ENCODE measurements around the gene SLC47A2. TPM values are rescaled to one million over a fixed set of nuclear protein-coding genes. Genes with fewer than 3 reads are reported as not detected.

SLC47A2 gene
- total RNA-seq, 2 donors from 2014 or later = 0.16 to 0.25 TPM

DNA sequence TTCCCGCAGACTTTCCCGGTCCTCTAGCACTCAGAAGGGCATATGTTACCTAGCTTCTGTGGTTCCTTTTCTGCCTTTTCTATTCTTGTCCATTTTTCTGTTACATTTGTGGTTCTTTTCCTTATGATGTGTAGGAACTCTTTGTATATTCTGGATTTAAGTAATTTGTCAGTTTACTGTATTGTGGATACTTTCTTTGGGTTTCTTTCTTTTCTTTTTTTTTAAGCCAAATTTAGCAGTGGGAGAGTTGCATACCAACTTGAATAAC lies 67.2 kb downstream of the SLC47A2 start:
- intact Hi-C loops (cut with DNase I) = loop anchor here (5.0 kb wide), 1 partner anchor 137 kb away; no protein-coding TSS in a partner anchor
- H3K4me3 ChIP-seq = peak overlapping the region; percentile 72
- no peak for DNase-seq
- no peaks in the 10 kb centered on the region for H3K9me3 ChIP-seq
- TF ChIP-seq, protein P1, sequence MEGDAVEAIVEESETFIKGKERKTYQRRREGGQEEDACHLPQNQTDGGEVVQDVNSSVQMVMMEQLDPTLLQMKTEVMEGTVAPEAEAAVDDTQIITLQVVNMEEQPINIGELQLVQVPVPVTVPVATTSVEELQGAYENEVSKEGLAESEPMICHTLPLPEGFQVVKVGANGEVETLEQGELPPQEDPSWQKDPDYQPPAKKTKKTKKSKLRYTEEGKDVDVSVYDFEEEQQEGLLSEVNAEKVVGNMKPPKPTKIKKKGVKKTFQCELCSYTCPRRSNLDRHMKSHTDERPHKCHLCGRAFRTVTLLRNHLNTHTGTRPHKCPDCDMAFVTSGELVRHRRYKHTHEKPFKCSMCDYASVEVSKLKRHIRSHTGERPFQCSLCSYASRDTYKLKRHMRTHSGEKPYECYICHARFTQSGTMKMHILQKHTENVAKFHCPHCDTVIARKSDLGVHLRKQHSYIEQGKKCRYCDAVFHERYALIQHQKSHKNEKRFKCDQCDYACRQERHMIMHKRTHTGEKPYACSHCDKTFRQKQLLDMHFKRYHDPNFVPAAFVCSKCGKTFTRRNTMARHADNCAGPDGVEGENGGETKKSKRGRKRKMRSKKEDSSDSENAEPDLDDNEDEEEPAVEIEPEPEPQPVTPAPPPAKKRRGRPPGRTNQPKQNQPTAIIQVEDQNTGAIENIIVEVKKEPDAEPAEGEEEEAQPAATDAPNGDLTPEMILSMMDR (IDR thresholded peaks at IDR 0.05) = no peak
- H3K9ac ChIP-seq (ENCODE audit: low read depth in 2 of 2, low read length in 2 of 2) = peak overlapping the region; percentile 72 to 90
- H3K27me3 ChIP-seq = no peaks in the 10 kb centered on the region
- H3K36me3 ChIP-seq = no peaks in the 10 kb centered on the region
- peak overlapping the region; percentile 87 for H3K27ac ChIP-seq
- H3K4me1 ChIP-seq = peaks cover 13% of the 10 kb centered on the region

DNA sequence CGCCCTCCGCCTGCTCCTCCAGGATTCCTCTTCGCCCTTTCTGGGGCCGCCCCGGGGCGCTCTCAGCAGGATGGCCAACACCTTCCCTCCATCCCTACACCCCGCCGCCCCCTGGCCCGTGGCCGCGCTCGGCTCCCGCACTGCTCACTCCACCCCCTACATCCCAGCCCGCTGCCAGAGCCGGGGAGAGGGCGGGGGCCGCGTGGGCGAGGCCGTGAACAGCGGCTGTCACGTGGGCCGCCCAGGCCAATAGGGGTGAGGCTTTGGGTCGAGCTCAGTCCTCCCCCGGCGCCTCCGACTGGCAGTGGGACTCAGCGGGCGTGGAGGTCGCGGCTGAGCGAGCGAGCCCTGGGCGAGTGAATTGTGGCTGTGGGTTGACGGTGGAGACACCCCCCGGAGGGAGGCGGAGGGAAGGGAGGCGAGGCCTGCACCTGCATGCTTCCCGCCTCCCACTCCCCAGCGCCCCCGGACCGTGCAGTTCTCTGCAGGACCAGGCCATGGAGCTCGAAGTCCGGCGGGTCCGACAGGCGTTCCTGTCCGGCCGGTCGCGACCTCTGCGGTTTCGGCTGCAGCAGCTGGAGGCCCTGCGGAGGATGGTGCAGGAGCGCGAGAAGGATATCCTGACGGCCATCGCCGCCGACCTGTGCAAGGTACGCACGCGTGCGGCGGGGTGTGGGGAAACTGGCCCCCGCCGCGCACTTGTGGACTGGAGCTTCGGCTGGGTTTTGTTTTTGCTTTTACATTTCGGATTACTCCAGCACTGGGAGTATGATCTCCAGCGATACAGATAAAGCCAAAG lies 67.7 kb downstream of the SLC47A2 start, which contains the start of gene ALDH3A2:
TSS of gene ALDH3A2 (plus strand) at position 277 of the 799 bp plus-strand sequence. CDS start at position 498, 221 bp downstream.
- peak within 1 kb of the TSS; percentile 72 to 90 for H3K9ac ChIP-seq (ENCODE audit: low read depth in 2 of 2, low read length in 2 of 2)
- intact Hi-C loops (cut with DNase I) = loop anchor here (5.0 kb wide), 1 partner anchor 136 kb away; no protein-coding TSS in a partner anchor
- H3K4me1 ChIP-seq = peaks cover 13% of the 10 kb centered on the region

DNA sequence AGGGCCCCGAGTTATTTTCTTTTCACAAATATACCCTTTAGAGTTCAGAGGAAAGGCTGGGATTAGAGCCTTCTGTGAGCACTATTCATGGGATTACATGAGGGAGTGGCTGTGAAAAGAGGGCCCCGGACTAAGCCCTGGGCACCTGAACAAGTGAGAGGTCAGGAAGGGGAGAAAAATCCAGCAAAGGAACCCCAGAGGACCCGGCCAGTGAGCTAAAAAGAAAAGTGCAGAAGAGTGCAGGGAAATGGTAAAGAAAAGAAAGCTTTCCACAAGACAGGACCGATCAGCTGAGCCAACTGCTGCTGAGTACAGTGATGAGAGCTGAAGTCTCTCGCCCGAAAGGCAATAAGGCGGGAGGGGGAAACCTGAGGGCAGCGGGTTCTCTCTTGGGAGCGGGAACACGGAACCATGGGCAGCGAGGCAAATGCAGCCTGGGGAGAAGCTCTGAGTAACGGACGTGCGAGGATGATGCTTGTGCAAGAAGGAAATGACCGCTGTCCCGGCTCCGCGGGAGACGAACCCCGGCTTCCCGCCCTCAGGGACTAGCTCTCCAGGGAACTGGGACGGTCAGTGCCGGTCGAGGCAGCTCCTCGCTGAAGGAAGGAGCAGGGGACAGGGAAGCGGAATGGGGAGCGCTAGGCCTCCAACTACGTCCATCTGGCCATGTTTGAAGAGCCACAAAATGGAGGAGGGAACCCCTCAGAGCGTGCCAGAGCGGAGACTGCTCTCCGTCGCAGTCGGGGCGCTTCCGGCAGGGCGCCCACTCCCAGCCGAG lies 68.5 kb downstream of the SLC47A2 start:
- intact Hi-C loops (cut with DNase I) = loop anchor here (5.0 kb wide), 1 partner anchor 136 kb away; no protein-coding TSS in a partner anchor
- Histone ChIP-seq H3K27ac (peak overlapping the region; percentile 87), H3K36me3 (no peaks in the 10 kb centered on the region), H3K27me3 (no peaks in the 10 kb centered on the region), H3K9me3 (no peaks in the 10 kb centered on the region), H3K4me1 (peaks cover 13% of the 10 kb centered on the region), H3K9ac (ENCODE audit: low read depth in 2 of 2, low read length in 2 of 2) (peak overlapping the region; percentile 72 to 90), H3K4me3 (peak overlapping the region; percentile 72)
- peak; percentile 65 for DNase-seq
- TF ChIP-seq, protein P1 (IDR thresholded peaks at IDR 0.05) = no peak

More for the DNA sequence above, 67.7 kb downstream of the SLC47A2 start, which contains the start of gene ALDH3A2:
- peak within 1 kb of the TSS; percentile 72 for H3K4me3 ChIP-seq
- no peaks in the 10 kb centered on the region for H3K36me3 ChIP-seq
- H3K27me3 ChIP-seq = no peaks in the 10 kb centered on the region
- TF ChIP-seq, protein P1 (IDR thresholded peaks at IDR 0.05) = no peak
- H3K9me3 ChIP-seq = no peaks in the 10 kb centered on the region
- H3K27ac ChIP-seq = peak within 1 kb of the TSS; percentile 87
- peak; percentile 99 for DNase-seq

DNA sequence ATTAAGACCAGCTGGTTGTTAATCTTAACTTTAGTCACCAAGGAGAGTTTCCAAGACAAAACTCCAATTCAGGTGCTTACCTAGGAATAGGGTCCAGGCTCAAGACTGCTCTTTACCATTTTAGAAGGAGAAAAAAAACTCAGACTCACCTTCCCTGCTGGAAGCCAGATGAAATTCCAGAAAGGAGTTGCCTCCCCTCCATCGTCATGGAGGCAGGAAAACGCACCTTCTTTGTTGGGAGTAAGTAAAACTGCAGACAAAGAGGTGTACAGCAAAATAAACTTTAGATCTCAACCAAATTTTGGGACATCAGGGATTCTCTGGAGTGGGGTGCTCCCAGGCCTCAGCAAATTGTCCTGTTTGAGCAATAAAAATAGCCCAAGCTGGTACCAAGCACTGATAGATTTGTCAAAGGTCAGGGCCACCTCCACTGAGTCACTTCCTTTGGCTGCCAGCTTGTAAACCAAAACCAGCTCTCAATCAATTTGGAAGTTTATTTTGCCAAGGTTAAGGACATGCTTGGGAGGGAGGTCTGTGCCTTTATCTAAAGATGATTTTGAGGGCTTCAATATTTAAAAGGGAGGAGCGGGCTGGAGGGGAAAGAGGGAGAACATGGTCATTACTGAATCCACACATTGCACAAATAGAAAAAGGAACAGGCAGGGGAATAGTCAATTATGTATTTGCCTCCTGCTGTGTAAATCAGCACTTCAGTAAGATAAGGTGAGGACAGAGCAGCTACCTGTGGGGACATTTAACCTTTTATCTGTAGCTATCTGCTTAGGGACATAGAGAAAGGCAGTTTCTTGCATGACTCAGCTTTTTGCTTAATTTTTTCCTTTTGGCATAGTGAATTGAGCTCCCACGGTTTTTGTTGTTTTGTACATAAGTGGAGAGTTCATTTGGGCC lies 69.3 kb downstream of the SLC47A2 start:
- Histone ChIP-seq H3K4me1 (peaks cover 13% of the 10 kb centered on the region), H3K27ac (peak overlapping the region; percentile 87), H3K9me3 (no peaks in the 10 kb centered on the region), H3K9ac (ENCODE audit: low read depth in 2 of 2, low read length in 2 of 2) (peak overlapping the region in 1 of 2 donors; percentile 90), H3K4me3 (no peak overlapping the region), H3K36me3 (no peaks in the 10 kb centered on the region), H3K27me3 (no peaks in the 10 kb centered on the region)
- intact Hi-C loops (cut with DNase I) = loop anchor here (5.0 kb wide), 1 partner anchor 135 kb away; no protein-coding TSS in a partner anchor
- TF ChIP-seq, protein P1 (IDR thresholded peaks at IDR 0.05) = no peak
- DNase-seq = peak; percentile 40

Data from colonic mucosa (tissue), 4 donors.